Liver (tissue), 9 donors: ENCODE data around the gene SRGAP3. TPM values are rescaled to one million over a fixed set of nuclear protein-coding genes. Genes with fewer than 3 reads are reported as not detected.

Experiments used
- DNase-seq: peaks from one replicate; pipeline ENCODE4 v3.0.0-alpha.2; 2017; ENCODE audit warnings: low spot score
- H3K27ac ChIP-seq, 2 donors: one replicate each; pipeline ENCODE4 v1.7.0; 2013; ENCODE audit warnings: inconsistent platforms in 2 of 2, low read length in 2 of 2, control low read depth in 1 of 2, low read depth in 1 of 2, mild to moderate bottlenecking in 1 of 2
- H3K27me3 ChIP-seq, 4 donors: one replicate each; pipeline versions ENCODE4 v1.6.1 to v1.7.0; 2013; ENCODE audit warnings: low read length in 3 of 4, inconsistent platforms in 1 of 4, mild to moderate bottlenecking in 1 of 4, moderate library complexity in 1 of 4; ENCODE audit not compliant: control insufficient read depth in 4 of 4, insufficient read depth in 4 of 4
- H3K36me3 ChIP-seq, 4 donors: one replicate each; pipeline versions ENCODE4 v1.6.1 to v1.7.0; 2013; ENCODE audit warnings: low read length in 3 of 4, mild to moderate bottlenecking in 3 of 4, low read depth in 1 of 4, moderate library complexity in 1 of 4; ENCODE audit not compliant: control insufficient read depth in 4 of 4, insufficient read depth in 3 of 4
- H3K4me1 ChIP-seq, 4 donors: one replicate each; pipeline versions ENCODE4 v1.6.1 to v1.7.0; 2013; ENCODE audit warnings: low read length in 3 of 4, mild to moderate bottlenecking in 3 of 4, moderate library complexity in 1 of 4; ENCODE audit not compliant: control insufficient read depth in 4 of 4, insufficient read depth in 4 of 4
- H3K4me3 ChIP-seq, 3 donors: one replicate each; pipeline versions ENCODE4 v1.6.1 to v1.7.0; 2013; ENCODE audit warnings: low read length in 3 of 3, control low read depth in 1 of 3, low read depth in 1 of 3, mild to moderate bottlenecking in 1 of 3
- H3K9ac ChIP-seq, 2 donors: one replicate each; pipeline ENCODE4 v1.7.0; 2013; ENCODE audit warnings: low read length in 2 of 2, mild to moderate bottlenecking in 2 of 2, moderate library complexity in 2 of 2, control low read depth in 1 of 2, low read depth in 1 of 2
- H3K9me3 ChIP-seq, 4 donors: one replicate each; pipeline versions ENCODE4 v1.6.1 to v1.7.0; 2013; ENCODE audit warnings: low read length in 3 of 4; ENCODE audit not compliant: control insufficient read depth in 4 of 4
- ATF3 ChIP-seq: IDR thresholded peaks from 2 replicates; pipeline ENCODE4 v1.6.1; 2016; ENCODE audit warnings: antibody characterized with exemption
- CTCF ChIP-seq: fragments of 150-350 bp; IDR thresholded peaks from 2 replicates; pipeline ENCODE4 v1.5.1; 2017; ENCODE audit warnings: improper control_type of control experiment, low read depth, low read length; ENCODE audit not compliant: missing input control
- GABPA ChIP-seq, 2 donors: IDR thresholded peaks in 1 of 2; conservative IDR thresholded peaks in 1 of 2; 2 replicates each; pipeline ENCODE4 v1.6.1; 2016; ENCODE audit warnings: antibody characterized with exemption in 2 of 2, mild to moderate bottlenecking in 1 of 2, moderate library complexity in 1 of 2
- HNF4A ChIP-seq, 2 donors: conservative IDR thresholded peaks; 2 replicates each; pipeline ENCODE4 v1.6.1; 2016; ENCODE audit warnings: antibody characterized with exemption in 2 of 2, mild to moderate bottlenecking in 2 of 2
- HNF4G ChIP-seq: IDR thresholded peaks from 2 replicates; pipeline ENCODE4 v1.6.1; 2016; ENCODE audit warnings: antibody characterized with exemption
- MAX ChIP-seq: IDR thresholded peaks from 2 replicates; pipeline ENCODE4 v1.6.1; 2016; ENCODE audit warnings: antibody characterized with exemption
- REST ChIP-seq: IDR thresholded peaks from 2 replicates; pipeline ENCODE4 v1.6.1; 2016; ENCODE audit warnings: antibody characterized with exemption, mild to moderate bottlenecking
- RXRA ChIP-seq, 2 donors: IDR thresholded peaks; 2 replicates each; pipeline ENCODE4 v1.6.1; 2017 to 2018; ENCODE audit warnings: antibody characterized with exemption in 2 of 2, mild to moderate bottlenecking in 1 of 2
- SP1 ChIP-seq: IDR thresholded peaks from 2 replicates; pipeline ENCODE4 v1.6.1; 2018; ENCODE audit warnings: antibody characterized with exemption, mild to moderate bottlenecking
- YY1 ChIP-seq: IDR thresholded peaks from 2 replicates; pipeline ENCODE4 v1.6.1; 2016; ENCODE audit warnings: antibody characterized with exemption, mild to moderate bottlenecking
- ZBTB33 ChIP-seq: IDR thresholded peaks from 2 replicates; pipeline ENCODE4 v1.6.1; 2016; ENCODE audit warnings: antibody characterized with exemption
- WGBS: extraction: QIAGEN DNeasy Blood & Tissue Kit; methylation state at CpG from one replicate; pipeline ENCODE4 v1.1.7; 2013; 5-methylcytosine and 5-hydroxymethylcytosine counted together
- polyA plus RNA-seq, 2 donors: library from polyadenylated mRNA; stranded (reverse) in 1 of 2; unstranded in 1 of 2; fragments of 200-250 nt in 1 of 2; fragments of >200 nt in 1 of 2; fragmentation: Nextera tagmentation in 1 of 2; extraction: Ambion mirVana in 1 of 2; gene quantifications; one replicate each; pipeline versions ENCODE4 v1.2.1 to v1.2.3, GENCODE V29; 2013 to 2015
- total RNA-seq, 2 donors: library from RNA; depleted of rRNA; stranded (reverse); fragments of >200 nt; gene quantifications; one replicate each; pipeline ENCODE4 v1.2.3, GENCODE V29; 2014
- donor health status: healthy.
- donor health status: healthy.
- donor health status: healthy.
- donor health status: healthy.
- donor health status: healthy.

The SRGAP3 gene
- total and polyA plus RNA-seq, 4 donors, result 0.61 to 4.2 (median 1.6) TPM

GRCh38 chr3:9271903-9272302, 22.5 kb upstream of the SRGAP3 start:
- TF ChIP-seq REST, result no peak
- TF ChIP-seq HNF4A (conservative IDR thresholded peaks at IDR 0.05), result peak; percentile 85
- peak; percentile 49 for TF ChIP-seq SP1
- peak; percentile 58 to 72 for TF ChIP-seq RXRA (IDR thresholded peaks at IDR 0.05)
- no peak for TF ChIP-seq ZBTB33
- peak; percentile 18 for TF ChIP-seq ATF3
- TF ChIP-seq HNF4G, result peak; percentile 19
- Histone ChIP-seq H3K9ac (no peak overlapping the region), H3K27me3 (no peaks in the 10 kb centered on the region), H3K36me3 (no peaks in the 10 kb centered on the region), H3K4me3 (no peak overlapping the region), H3K4me1 (no peaks in the 10 kb centered on the region), H3K27ac (no peak overlapping the region), H3K9me3 (no peaks in the 10 kb centered on the region)
- 29% methylated on average over 6 of the region's 6 CpGs for WGBS
- no peak for DNase-seq

- Histone ChIP-seq H3K27me3 (no peaks in the 10 kb centered on the region), H3K36me3 (no peaks in the 10 kb centered on the region), H3K9me3 (no peaks in the 10 kb centered on the region), H3K4me1 (no peaks in the 10 kb centered on the region), H3K27ac (no peak overlapping the region), H3K4me3 (no peak overlapping the region), H3K9ac (no peak overlapping the region)
- no peak for DNase-seq
- WGBS, result 90% methylated on average over 4 of the region's 4 CpGs
- no peak for TF ChIP-seq CTCF
- TF ChIP-seq RXRA (IDR thresholded peaks at IDR 0.05), result no peak
- TF ChIP-seq MAX, result no peak
- TF ChIP-seq HNF4G, result no peak
- TF ChIP-seq YY1, result no peak
- no peak for TF ChIP-seq GABPA (IDR thresholded peaks at IDR 0.05 in 1 of 2, conservative IDR thresholded peaks at IDR 0.05 in 1 of 2)
Measured at GRCh38 chr3:9270704-9271103, 21.3 kb upstream of the SRGAP3 start.
